NCI-H774 (cell line): ENCODE data around the gene ZNF43.
"Not testable (repeated sequence)": the region's sequence is repeated elsewhere in the genome, so short reads cannot be mapped to it uniquely, and the experiment has no call there.

ENCODE experiments used
- DNase-seq: peaks from one replicate; lab custom pipeline; 2025; lab: John Stamatoyannopoulos, UW

The ZNF43 gene

GRCh38 chr19:21808400-21809000 is 27.5 kb downstream of the ZNF43 start:
- DNase-seq: not testable (repeated sequence)

- DNase-seq: no peak
Measured at GRCh38 chr19:21789466-21790085, 46.4 kb downstream of the ZNF43 start.

GRCh38 chr19:21786936-21787335 is 49.0 kb downstream of the ZNF43 start:
- DNase-seq: no peak

GRCh38 chr19:21775792-21776191 is 60.2 kb downstream of the ZNF43 start:
- DNase-seq: not testable (repeated sequence)

GRCh38 chr19:21767065-21767800 is 68.7 kb downstream of the ZNF43 start, which contains the start of gene ZNF100:
TSS of gene ZNF100 (minus strand) at chr19:21767579. CDS start at chr19:21767429, 150 bp downstream.
- peak; percentile 92 for DNase-seq

GRCh38 chr19:21766705-21767064 is 69.3 kb downstream of the ZNF43 start:
- not testable (repeated sequence) for DNase-seq

GRCh38 chr19:21765151-21765550 is 70.8 kb downstream of the ZNF43 start:
- no peak for DNase-seq

GRCh38 chr19:21761547-21761946 is 74.4 kb downstream of the ZNF43 start:
- DNase-seq: not testable (repeated sequence)

GRCh38 chr19:21758296-21758695 is 77.7 kb downstream of the ZNF43 start:
- DNase-seq: no peak

- not testable (repeated sequence) for DNase-seq
Measured at GRCh38 chr19:21755555-21755954, 80.4 kb downstream of the ZNF43 start.
